Right hindlimb (tissue), 1 donor: ENCODE results near the gene TAMALIN.

Experiments used
- DNase-seq: peaks from one replicate; pipeline ENCODE4 v3.0.0-alpha.2; 2018

TAMALIN gene

DNA sequence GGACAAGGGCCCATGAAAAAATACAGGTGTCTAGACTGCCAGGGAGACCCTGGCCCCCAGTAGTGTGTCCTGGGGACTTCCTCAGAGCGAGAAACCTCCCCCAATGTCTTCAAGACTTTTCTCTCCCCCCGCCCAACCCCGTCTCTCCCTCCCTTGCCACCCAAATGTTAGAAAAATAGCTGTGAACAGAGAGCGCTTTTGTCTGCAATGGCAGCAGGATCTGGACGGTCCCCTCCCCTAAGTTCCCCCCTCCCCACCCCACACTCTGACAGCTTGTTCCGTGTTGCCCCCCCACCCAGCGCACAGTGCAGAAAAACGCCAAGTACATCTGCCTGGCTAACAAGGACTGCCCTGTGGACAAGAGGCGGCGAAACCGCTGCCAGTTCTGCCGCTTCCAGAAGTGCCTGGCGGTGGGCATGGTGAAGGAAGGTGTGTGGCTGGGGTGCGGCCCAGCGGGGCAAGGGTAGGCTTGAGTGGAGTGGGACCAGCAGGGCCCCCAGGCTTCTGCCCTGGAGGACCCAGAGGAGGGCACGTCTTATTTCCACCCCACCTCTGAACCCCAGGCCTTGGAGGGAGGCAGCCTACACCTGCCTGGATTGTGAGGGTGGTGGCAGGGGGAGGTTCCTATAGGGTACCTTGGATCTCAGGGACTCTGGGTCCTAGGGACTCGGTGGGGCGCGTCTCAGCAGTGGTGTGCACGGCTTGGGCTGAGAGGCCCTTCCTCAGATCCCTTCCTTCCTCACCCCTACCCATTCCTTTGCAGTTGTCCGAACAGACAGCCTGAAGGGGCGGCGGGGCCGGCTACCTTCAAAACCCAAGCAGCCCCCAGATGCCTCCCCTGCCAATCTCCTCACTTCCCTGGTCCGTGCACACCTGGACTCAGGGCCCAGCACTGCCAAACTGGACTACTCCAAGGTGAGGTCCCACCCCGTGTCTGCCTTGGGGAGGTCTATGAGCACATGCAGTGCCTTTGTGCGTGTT, 49.3 kb downstream of the TAMALIN start:
- no peak for DNase-seq

DNA sequence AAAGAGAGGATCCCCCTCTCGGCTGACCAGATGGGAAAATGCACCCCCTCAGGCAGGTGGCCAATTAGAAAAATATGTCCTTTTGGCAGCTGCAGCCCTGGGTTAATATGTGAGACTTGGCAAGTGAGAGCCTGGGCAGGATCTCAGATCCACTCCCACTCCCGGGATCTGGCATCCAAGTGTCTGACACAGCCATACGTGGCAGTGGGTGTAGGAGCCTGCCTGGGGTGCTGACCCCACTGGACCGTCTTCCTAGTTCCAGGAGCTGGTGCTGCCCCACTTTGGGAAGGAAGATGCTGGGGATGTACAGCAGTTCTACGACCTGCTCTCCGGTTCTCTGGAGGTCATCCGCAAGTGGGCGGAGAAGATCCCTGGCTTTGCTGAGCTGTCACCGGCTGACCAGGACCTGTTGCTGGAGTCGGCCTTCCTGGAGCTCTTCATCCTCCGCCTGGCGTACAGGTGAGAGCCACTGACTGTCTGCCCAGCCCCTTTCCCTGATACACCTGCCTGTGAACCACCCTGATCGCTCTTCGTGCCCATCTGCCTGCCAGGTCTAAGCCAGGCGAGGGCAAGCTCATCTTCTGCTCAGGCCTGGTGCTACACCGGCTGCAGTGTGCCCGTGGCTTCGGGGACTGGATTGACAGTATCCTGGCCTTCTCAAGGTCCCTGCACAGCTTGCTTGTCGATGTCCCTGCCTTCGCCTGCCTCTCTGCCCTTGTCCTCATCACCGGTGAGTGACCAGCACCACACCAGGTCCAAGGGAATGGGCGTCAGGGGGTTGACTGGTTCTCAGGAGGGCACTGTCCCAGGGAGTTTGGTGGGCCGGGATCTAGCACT, 50.3 kb downstream of the TAMALIN start:
- DNase-seq: peak; percentile 62

DNA sequence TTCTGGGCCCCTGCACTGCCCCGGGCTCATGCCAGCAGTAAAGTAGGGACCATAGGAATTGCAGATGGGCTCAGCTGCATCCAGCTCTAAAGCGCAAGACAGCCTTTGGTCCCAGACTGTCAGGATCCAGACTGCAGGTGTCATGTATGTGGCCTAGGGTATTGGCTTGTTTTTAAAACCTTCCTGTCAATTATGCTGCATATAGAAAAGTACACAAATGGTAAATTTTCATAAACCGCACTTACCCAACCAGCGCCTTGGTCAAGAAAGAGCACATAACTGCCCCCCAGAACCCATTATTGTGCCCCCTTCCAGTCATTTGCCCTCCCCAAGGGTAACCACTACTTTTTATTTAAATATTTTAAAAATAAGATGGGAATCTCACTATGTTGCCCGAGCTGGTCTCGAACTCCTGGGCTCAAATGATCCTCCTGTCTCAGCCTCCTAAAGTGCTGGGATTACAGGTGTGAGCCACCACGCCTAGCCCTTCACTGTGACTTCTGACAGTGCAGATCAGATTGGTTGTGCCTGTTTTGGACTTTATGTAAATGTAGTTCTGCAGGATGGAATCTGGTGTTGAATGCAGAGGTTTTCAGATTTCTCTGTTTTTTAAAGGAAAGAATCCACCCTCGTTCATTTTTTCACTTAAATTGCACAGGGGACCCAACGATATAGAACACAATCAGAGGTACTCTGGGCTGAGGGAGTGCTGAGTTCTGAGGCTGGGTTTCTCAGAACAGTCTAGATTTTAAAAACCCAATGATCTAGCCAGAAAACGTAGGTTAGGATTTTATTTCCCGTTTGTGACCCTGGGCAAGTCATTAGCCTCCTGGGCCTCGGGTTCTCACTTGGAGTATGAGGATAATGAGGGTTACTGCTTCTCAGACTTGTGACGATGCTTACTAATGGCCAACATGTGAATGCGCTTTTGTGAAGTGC, 51.2 kb downstream of the TAMALIN start:
- DNase-seq: no peak

DNA sequence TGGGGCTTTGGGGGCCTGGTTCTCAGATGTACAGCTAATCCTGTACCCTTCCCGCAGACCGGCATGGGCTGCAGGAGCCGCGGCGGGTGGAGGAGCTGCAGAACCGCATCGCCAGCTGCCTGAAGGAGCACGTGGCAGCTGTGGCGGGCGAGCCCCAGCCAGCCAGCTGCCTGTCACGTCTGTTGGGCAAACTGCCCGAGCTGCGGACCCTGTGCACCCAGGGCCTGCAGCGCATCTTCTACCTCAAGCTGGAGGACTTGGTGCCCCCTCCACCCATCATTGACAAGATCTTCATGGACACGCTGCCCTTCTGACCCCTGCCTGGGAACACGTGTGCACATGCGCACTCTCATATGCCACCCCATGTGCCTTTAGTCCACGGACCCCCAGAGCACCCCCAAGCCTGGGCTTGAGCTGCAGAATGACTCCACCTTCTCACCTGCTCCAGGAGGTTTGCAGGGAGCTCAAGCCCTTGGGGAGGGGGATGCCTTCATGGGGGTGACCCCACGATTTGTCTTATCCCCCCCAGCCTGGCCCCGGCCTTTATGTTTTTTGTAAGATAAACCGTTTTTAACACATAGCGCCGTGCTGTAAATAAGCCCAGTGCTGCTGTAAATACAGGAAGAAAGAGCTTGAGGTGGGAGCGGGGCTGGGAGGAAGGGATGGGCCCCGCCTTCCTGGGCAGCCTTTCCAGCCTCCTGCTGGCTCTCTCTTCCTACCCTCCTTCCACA, 52.0 kb downstream of the TAMALIN start:
- DNase-seq: peak; percentile 68

DNA sequence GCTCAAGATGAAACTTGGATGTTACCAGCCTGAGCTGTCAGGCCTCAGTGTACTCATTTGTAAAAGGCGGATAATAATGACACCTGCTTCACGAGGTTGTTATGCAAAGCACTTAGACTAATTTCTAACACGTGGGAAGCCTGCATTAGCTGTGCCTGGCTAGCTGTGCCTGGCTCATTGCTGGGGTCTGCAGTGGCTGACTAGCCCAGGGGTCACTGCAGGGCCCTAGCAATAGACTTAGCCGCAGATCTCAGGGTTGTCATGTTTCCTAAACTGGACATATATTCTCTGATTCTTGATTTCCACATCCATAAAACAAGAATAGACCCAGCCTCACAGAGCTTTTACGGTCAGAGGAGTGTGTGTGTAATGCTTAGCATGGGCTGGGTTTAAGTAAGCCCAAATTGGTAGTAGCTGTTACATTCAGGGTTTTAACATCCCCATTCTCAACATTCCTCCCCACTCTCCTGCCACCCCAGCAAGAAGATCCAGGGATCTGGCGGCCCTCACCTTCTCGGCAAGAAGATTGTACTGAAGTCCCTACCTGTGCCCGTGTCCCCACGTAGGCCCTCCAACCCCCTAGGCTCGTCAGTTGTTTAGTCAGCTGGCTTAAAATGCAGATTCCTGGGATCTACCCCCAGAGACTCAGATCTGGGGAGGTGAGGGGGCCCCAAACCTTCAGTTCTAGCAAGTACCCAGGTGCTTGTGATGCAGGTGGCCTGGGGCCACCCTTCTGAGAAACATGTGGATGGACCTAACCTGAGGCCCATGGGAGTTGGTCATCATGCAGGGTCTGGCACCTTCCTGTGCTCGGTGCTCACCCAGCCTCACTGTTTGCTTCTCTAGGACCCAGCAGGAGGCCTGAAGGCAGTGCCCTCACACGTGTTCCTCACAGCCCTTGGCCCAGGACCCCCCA, 53.1 kb downstream of the TAMALIN start:
- DNase-seq: peak; percentile 53

DNA sequence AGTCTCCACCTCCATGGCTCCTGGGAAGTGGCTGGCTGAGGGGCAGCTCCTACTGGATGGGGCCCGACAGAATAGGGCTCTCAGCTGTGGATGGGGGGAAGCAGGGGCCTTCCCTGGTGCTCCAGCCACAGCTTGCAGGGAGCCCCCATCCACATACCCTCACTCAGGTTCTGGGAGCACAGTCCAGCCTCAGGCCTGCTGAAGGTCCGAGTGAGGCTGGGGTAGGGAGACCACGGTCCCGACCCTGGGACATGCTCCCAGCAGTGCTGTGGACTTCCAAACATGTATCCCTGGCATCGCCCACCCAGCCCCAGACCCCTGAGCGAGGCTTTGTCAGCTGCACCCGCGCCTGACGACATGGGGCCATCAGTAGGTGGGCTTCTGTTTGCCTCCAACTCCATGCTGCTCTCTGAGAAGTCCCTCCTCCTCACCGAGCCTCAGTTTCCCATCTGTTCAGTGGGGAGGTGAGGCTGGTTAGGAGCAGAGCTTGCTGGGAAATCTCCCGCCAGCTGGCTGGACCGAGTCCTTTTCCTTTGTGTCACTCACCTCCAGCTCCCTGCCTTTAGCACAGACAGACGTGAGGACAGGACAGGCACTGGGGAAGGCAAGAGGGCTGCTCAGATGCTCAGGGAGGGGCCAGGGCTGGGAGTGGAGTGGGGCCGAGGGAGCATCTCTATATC, 53.9 kb downstream of the TAMALIN start:
- no peak for DNase-seq

DNA sequence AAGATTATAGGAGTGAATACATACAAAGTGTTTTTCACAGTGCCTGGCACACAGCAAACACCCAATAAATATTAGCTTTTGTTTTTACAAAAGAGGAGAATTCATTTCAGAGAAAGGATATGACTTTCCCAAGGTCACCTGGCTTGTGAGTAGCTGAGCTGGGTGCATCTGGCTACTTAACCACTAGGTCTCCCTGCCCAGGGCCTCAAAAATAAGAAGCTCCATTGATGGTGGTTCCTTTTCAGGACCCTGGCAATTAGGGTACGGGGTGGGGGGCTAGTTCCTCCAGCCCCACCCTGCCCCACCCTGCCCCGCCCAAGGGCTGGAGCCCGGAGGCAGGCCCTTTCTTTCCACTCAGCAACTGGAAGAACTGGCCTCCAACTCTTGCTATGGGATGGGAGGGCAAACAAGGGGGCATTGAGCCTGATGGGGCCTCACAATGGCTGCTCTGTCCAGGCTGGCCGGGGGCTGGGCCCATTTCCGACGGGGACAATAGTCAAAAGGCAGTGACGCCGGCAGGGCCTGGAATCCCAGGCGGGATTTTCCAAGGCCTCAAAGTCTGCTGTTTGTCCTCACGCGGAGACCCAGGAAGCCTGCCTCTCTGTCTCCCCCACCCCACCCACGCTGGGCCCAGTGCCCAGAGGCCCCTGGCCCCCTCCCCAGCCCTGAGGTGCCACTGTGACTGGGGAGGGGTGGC, 54.9 kb downstream of the TAMALIN start:
- DNase-seq: peak; percentile 47

DNA sequence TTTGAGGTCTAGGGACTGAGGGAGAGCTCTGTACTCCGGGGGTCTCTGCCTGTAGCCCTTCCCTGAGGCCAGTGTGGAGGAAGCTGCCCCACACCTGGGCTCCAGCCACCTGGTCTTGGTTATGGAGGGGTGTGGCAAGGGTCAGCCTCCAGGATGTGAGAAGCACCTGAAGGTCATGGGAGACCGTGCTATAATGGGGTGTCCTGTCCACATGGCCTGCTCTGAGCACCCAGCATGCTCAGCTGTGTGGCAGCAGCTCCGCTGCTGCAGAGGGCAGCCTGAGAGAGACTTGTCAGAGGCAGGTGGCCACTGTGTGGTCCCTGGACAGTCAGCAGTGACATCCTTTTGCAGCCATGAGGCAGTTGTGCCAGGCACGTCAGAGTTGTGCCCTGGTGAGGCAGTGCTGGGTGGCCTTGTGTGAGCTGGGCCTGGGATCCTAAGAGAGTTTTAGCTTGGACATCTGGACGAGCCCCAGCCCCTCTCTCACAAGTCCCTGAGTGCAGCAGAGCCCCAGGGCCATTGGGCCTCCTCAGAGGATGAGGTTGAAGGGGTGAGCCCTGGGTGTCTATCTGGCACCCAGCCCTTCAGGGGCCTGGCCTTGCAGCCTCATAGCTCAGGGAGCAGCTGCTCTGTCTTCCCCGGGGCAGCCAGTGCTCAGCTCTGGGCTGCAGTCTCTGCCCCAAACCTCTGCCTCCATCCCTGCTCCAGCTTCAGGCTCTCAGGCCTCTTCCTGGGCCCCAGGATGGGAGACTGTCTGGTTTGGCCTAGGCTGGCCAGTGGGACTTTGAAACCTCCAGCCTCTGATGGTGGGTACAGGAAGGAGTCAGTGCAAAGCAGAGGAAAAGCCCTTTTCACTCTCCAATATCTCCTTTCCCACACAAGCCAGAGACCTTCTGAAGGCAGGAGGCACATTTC, 55.7 kb downstream of the TAMALIN start:
- no peak for DNase-seq

DNA sequence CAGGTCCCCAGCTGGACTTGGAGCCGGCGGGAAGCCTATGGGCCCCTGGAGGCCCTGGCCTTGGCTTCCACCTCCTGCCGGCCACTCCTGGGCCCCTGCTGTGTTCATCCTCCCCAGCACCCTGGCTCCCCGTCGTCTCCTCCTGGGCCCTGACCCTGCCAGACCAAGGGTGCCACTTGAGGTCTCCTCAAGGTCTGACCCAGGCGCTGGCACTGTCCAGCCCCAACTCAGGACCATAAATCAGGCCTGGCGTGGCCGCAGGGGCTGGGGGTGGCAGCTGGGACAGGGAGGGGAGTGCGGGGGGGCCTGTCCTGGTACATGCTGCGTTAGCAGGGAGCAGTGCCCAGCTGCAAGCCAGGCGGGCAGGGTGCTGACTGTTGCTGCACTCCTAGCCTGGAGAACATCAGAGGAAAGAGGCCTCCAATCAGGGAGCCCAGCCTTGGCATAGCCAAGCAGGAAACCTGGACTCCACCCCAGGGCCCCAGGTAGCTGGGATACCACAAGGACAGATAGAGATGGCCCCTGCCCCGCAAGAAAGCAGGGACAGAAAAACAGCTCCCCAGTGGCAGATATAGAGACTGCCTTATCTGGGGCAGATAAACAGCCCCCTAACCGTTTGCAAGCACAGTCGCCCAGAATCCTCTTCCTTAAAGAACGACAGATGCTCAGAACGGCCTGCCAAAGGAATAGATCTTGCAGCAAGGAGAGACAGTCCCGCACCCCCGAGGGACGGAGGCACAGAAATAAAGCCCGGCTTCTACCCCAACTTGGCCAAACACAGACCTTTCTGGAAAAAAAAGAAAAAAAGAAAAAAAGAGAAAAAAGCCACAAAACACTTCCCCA, 56.6 kb downstream of the TAMALIN start:
- DNase-seq: no peak

DNA sequence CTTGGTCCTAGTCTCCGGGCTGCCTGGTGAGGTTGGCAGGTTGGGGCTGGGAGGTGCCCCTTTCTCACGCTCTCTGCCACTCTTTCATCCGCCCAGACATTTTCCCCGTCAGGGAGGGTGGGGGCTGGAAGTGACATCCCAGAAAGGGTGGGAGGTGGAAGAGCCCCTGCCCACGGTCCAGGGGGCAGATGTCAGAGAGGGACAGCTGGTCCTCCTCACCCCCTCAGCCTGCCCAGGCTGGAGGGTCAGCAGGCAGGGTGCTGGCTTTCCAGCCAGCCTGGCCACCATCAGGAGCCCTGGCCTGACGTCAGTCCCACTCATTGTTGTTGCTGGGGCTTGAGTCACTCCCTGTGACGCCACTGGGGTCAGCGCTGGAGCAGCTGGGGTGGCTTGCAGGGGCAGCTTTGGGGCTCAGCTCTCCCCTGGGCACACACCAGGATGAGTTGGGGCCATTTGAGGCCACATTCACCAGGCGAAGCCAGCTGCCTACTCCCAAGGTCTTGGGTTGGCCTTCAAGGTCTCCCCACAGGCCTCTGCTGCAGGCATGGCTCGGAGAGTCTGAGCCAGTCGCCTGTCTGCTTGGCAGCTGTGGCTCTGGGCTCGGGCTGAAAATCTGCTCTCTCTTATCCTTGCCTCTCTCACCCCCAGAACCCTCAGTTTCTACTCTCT, 57.4 kb downstream of the TAMALIN start:
- no peak for DNase-seq
